Astrocyte (in vitro differentiated cells and primary cell): ENCODE measurements around the gene C5orf15.

ENCODE experiments used
- EZH2 ChIP-seq: IDR thresholded peaks from 2 replicates; pipeline ENCODE4 v1.6.1; 2012; ENCODE audit warnings: mild to moderate bottlenecking, low read length, inconsistent platforms; ENCODE audit not compliant: insufficient read depth
- TF ChIP-seq, protein P1 (sequence below): IDR thresholded peaks from 2 replicates; pipeline ENCODE4 v1.5.1; 2011; ENCODE audit warnings: low read depth, mild to moderate bottlenecking, inconsistent platforms, low read length, moderate library complexity; ENCODE audit not compliant: insufficient read depth

DNA sequence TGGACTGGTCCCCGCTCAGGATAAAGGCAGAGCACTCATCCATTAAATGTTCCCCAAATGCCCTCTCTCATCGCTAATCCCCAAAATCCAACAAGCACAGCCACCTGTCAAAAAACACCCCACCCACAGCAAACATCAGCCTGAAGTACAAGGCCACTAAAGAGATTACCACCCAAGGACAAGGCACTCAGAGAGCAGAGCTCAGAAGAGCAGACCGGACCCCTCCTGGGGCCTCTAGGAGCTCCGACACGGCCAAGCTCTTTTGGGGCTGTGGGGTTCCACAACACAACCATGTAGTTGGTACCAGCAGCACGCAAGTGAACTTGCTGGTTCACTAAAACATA lies 26.5 kb upstream of the C5orf15 start:
- TF ChIP-seq, protein P1, sequence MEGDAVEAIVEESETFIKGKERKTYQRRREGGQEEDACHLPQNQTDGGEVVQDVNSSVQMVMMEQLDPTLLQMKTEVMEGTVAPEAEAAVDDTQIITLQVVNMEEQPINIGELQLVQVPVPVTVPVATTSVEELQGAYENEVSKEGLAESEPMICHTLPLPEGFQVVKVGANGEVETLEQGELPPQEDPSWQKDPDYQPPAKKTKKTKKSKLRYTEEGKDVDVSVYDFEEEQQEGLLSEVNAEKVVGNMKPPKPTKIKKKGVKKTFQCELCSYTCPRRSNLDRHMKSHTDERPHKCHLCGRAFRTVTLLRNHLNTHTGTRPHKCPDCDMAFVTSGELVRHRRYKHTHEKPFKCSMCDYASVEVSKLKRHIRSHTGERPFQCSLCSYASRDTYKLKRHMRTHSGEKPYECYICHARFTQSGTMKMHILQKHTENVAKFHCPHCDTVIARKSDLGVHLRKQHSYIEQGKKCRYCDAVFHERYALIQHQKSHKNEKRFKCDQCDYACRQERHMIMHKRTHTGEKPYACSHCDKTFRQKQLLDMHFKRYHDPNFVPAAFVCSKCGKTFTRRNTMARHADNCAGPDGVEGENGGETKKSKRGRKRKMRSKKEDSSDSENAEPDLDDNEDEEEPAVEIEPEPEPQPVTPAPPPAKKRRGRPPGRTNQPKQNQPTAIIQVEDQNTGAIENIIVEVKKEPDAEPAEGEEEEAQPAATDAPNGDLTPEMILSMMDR = no peak
- TF ChIP-seq EZH2 = no peak
